22Rv1 (cell line): ENCODE measurements around the gene CACNA2D2.
A peak's percentile ranks its signal among the peaks of the same experiment; 100 is the strongest.

Experiments
- H3K27ac ChIP-seq: fragments of 450-650 bp; 2 replicates; pipeline ENCODE4 v1.5.1; 2017
- ZFX ChIP-seq: fragments of 450-650 bp; IDR thresholded peaks from 2 replicates; pipeline ENCODE4 v1.6.1; 2017; ENCODE audit warnings: antibody characterized with exemption, borderline replicate concordance
- TF ChIP-seq, protein P1 (sequence below): fragments of 450-650 bp; IDR thresholded peaks from 2 replicates; pipeline ENCODE4 v1.5.1; 2017; ENCODE audit warnings: mild to moderate bottlenecking

Gene CACNA2D2

DNA sequence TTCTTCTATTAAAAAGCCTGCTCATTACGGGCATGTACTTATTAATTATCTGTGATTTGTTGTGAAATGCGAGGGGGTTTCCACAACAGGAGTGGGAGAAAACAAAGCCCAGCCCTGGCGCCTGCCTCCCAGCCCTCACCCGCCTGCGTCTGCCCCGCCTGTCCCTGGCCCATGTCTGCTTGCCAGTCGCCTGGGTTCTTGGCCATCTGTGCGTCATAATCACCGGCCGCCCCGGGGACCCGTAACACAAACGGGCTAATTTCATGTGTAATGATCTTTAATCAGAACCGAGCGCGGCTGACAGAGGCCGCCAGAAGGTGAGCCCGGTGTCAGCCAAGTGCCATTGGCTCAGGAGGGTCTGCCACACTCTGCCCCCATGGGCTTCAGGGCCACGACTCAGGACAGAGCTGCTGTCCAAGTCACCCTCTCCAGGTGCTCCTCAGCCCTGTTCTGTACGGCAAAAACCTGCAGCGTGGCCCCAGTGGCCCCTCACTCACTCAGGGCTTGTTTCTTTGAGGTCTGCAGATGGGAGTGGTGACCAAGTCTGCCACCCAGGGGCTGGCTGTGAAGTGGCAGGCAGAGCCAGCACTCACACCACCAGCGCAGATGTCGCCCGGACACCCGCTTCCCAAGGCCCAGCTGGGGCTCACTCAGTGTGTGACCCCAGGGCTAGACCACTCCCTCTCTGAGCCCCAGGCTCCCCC lies 115.3 kb downstream of the CACNA2D2 start:
- no peak for TF ChIP-seq ZFX
- TF ChIP-seq, protein P1, sequence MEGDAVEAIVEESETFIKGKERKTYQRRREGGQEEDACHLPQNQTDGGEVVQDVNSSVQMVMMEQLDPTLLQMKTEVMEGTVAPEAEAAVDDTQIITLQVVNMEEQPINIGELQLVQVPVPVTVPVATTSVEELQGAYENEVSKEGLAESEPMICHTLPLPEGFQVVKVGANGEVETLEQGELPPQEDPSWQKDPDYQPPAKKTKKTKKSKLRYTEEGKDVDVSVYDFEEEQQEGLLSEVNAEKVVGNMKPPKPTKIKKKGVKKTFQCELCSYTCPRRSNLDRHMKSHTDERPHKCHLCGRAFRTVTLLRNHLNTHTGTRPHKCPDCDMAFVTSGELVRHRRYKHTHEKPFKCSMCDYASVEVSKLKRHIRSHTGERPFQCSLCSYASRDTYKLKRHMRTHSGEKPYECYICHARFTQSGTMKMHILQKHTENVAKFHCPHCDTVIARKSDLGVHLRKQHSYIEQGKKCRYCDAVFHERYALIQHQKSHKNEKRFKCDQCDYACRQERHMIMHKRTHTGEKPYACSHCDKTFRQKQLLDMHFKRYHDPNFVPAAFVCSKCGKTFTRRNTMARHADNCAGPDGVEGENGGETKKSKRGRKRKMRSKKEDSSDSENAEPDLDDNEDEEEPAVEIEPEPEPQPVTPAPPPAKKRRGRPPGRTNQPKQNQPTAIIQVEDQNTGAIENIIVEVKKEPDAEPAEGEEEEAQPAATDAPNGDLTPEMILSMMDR, result peak; percentile 37
- H3K27ac ChIP-seq, result no peak overlapping the region

DNA sequence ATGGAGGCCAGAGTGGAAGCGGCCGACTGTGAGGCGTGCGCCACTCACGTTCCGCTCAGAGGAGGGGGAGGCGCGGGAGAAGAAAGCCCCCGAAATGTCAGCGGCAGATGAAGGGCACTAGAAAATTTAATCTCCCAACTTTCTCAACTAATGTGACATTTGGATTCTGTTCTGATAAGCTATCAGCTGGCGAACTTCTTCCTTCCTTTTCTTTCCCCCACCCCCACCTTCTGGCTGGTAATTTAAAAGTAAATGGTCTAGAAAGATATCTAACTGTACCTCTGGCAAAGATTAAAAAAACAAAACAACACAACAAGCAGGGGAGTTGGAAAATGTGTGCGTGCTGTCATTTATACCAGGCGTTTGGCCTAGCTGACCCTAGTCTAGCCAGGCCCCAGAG lies 117.7 kb downstream of the CACNA2D2 start:
- no peak overlapping the region for H3K27ac ChIP-seq
- TF ChIP-seq, protein P1, result no peak
- TF ChIP-seq ZFX, result no peak

DNA sequence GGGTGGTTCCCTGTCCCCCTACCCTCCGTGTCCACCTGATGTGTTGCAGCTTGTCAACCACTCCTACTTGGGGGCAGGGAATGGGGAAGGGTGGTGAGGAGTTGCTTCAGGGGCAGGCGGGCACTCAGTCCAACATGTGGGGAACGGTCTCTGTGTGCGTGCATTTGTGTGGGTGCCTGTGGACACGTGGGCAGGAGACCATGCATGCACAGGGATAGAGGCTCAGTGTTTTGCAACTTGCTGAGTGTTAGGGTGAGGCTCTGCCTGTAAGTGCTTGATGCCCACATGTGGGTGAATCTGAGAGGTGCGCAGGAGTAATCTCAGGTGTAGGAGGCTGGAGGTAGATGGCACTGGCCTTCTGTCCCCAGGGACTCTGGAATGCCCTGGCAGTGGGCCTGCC lies 119.7 kb downstream of the CACNA2D2 start:
- TF ChIP-seq, protein P1, result no peak
- no peak for TF ChIP-seq ZFX

GRCh38 chr3:50382722-50383121 lies 120.7 kb downstream of the CACNA2D2 start:
- TF ChIP-seq, protein P1, result no peak
- no peak for TF ChIP-seq ZFX
- H3K27ac ChIP-seq, result no peak overlapping the region

More for the DNA sequence above, 119.7 kb downstream of the CACNA2D2 start:
- no peak overlapping the region for H3K27ac ChIP-seq

DNA sequence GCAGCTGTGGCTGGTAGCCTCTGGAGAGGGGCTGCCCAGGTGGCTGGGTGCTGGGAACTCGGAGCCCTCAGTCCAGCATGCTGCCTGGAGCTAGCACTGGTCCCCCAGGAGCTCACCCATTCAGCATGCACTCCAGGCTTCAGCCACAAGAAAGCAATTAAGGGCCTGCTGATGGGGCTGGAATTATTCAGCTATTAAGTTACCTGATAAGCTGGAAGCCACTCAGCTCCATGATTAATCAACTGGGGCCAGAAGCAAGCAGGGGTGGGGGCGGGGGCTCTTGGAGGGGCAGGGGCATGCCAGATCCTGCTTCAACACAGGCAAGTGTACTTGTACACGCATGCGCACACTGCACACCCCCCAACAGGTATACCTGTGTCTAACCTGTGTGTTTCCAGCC lies 122.1 kb downstream of the CACNA2D2 start:
- no peak for TF ChIP-seq ZFX
- TF ChIP-seq, protein P1, result no peak
- H3K27ac ChIP-seq, result no peak overlapping the region

DNA sequence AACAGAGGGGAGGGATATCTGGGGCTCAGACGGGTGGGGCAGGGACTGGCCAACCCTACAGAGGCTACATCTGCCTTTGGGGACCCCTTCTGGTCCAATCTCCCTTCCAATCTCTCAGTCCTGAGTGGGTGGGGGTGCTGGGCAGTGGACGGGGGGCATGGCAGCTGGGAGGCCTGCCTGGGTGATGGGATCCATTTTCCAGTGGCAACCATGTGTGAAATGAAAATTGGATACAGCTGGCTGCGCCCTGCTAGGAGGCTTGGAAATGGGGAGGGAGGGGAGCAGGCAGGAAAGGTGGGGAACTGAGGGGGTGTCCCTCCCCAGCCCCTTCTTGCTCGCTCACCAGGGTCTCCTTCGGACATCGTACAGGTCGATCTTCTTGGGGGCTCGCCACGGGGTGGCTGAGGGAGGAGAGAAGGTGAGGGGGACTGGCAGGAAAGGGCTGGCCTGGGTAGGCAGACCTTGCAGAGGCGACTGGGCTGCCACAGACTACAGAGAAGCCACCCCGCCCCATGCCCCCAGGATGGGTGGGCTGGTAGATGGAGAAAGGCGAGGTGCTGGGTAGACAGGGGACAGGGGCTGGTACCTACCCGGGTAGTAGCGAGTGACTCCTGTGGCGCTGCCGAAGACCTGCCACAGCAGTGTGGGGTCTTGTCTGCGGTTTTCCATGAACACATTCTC lies 122.9 kb downstream of the CACNA2D2 start:
- no peak overlapping the region for H3K27ac ChIP-seq
- TF ChIP-seq ZFX, result no peak
- TF ChIP-seq, protein P1, result no peak

- TF ChIP-seq, protein P1, result no peak
- TF ChIP-seq ZFX, result no peak
- H3K27ac ChIP-seq, result no peak overlapping the region
Observed at GRCh38 chr3:50378757-50379156, 124.7 kb downstream of the CACNA2D2 start.
